Ovary (tissue), 3 donors: Measurements from ENCODE around the gene XIRP2.
"Not testable (repeated sequence)": the region's sequence is repeated elsewhere in the genome, so short reads cannot be mapped to it uniquely, and the experiment has no call there.

Experiments used
- POLR2A ChIP-seq: fragments of 450-650 bp; IDR thresholded peaks from one replicate; pipeline ENCODE4 v1.6.1; 2017; ENCODE audit warnings: antibody characterized with exemption, mild to moderate bottlenecking, moderate library complexity
- TF ChIP-seq, protein P1 (sequence below), 3 donors: fragments of 450-650 bp in 2 of 3; fragments of 200-600 bp in 1 of 3; IDR thresholded peaks; one replicate each; pipeline versions ENCODE4 v1.5.1 to v1.8.0; 2016 to 2022; ENCODE audit warnings: antibody characterized with exemption in 3 of 3, mild to moderate bottlenecking in 1 of 3
- donor health status: DM: no; HTN: no; CAD: no.

DNA sequence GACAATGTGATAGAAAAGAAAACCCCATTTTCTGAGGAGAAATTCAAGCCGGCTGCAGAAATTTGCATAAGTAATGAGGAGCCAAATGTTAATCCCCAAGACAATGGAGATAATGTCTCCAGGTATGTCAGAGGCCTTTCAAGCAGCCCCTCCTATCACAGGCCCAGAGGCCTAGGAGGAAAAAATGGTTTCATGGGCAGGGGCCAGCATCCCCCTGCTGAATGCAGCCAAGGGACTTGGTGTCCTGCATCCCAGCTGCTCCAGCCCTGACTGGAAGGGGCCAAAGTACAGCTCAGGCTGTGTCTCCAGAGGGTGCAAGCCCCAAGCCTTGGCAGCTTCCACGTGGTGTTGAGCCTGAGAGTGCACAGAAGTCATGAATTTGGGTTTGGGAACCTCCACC lies 380.0 kb downstream of the XIRP2 start:
- TF ChIP-seq, protein P1, sequence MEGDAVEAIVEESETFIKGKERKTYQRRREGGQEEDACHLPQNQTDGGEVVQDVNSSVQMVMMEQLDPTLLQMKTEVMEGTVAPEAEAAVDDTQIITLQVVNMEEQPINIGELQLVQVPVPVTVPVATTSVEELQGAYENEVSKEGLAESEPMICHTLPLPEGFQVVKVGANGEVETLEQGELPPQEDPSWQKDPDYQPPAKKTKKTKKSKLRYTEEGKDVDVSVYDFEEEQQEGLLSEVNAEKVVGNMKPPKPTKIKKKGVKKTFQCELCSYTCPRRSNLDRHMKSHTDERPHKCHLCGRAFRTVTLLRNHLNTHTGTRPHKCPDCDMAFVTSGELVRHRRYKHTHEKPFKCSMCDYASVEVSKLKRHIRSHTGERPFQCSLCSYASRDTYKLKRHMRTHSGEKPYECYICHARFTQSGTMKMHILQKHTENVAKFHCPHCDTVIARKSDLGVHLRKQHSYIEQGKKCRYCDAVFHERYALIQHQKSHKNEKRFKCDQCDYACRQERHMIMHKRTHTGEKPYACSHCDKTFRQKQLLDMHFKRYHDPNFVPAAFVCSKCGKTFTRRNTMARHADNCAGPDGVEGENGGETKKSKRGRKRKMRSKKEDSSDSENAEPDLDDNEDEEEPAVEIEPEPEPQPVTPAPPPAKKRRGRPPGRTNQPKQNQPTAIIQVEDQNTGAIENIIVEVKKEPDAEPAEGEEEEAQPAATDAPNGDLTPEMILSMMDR (IDR thresholded peaks at IDR 0.05): not testable (repeated sequence)
- not testable (repeated sequence) for TF ChIP-seq POLR2A
